Natural killer cell (primary cell): ENCODE data around the gene UBXN1. TPM values are rescaled to one million over a fixed set of nuclear protein-coding genes. Genes with fewer than 3 reads are reported as not detected.

ENCODE experiments used
- ATAC-seq, 3 donors: fragments of 150-1000 bp in 2 of 3; fragments of 200-7000 bp in 1 of 3; cut with Tn5 transposase; 1 replicate in 1 of 3; 2 replicates in 2 of 3; pipeline ENCODE4 v1.10.0; 2021; ENCODE audit warnings: mild to moderate bottlenecking in 2 of 3, moderate library complexity in 2 of 3
- DNase-seq, 2 donors: peaks; one replicate each; pipeline versions ENCODE4 v3.0.0 to v3.0.0-alpha.2; 2013 to 2021; ENCODE audit warnings: mixed read lengths in 1 of 2
- H3K27ac ChIP-seq: one replicate; pipeline ENCODE4 v1.5.1; 2013; ENCODE audit warnings: mild to moderate bottlenecking, low read length
- H3K27me3 ChIP-seq: one replicate; pipeline ENCODE4 v1.6.1; 2013; ENCODE audit warnings: low read length; ENCODE audit not compliant: control insufficient read depth, insufficient read depth
- H3K36me3 ChIP-seq: one replicate; pipeline ENCODE4 v1.6.1; 2013; ENCODE audit warnings: low read length; ENCODE audit not compliant: control insufficient read depth, insufficient read depth
- H3K4me1 ChIP-seq: one replicate; pipeline ENCODE4 v1.6.1; 2013; ENCODE audit warnings: low read length; ENCODE audit not compliant: control insufficient read depth, insufficient read depth
- H3K4me3 ChIP-seq: one replicate; pipeline ENCODE4 v1.5.1; 2013; ENCODE audit warnings: low read length
- H3K9me3 ChIP-seq: one replicate; pipeline ENCODE4 v1.6.1; 2013; ENCODE audit warnings: low read length; ENCODE audit not compliant: control insufficient read depth, insufficient read depth
- H3K27ac Mint-ChIP-seq, 2 donors: one replicate each; pipeline ENCODE4 v1.8.0; 2022; ENCODE audit warnings: mild to moderate bottlenecking in 2 of 2, mixed read lengths in 2 of 2, moderate library complexity in 1 of 2
- H3K27me3 Mint-ChIP-seq, 2 donors: one replicate each; pipeline ENCODE4 v1.8.0; 2022; ENCODE audit warnings: low read depth in 2 of 2, mixed read lengths in 2 of 2
- H3K36me3 Mint-ChIP-seq: one replicate; pipeline ENCODE4 v1.8.0; 2022; ENCODE audit warnings: mixed read lengths
- H3K4me1 Mint-ChIP-seq, 2 donors: one replicate each; pipeline ENCODE4 v1.8.0; 2022; ENCODE audit warnings: mixed read lengths in 2 of 2
- H3K4me3 Mint-ChIP-seq: one replicate; pipeline ENCODE4 v1.8.0; 2022; ENCODE audit warnings: mild to moderate bottlenecking, moderate library complexity, mixed read lengths
- H3K9me3 Mint-ChIP-seq, 2 donors: one replicate each; pipeline ENCODE4 v1.8.0; 2022; ENCODE audit warnings: mixed read lengths in 2 of 2
- WGBS: methylation state at CpG from one replicate; pipeline ENCODE4 v1.1.7; 2013; ENCODE audit warnings: missing lambda C conversion rate; ENCODE audit not compliant: insufficient coverage; 5-methylcytosine and 5-hydroxymethylcytosine counted together
- intact Hi-C: fragments of 100-400 bp; cut with micrococcal nuclease; formaldehyde crosslinking; loops from one replicate; pipeline ENCODE4 v1.14.2; 2022
- total RNA-seq, 4 donors: library from RNA; stranded (reverse); fragments of 120-200 nt in 1 of 4; gene quantifications; one replicate each; pipeline versions ENCODE4 v1.2.3 to v1.2.4, GENCODE V29; 2013 to 2022
- TF ChIP-seq, protein P1 (sequence below): fragments of 200-600 bp; IDR thresholded peaks from one replicate; pipeline ENCODE4 v1.8.0; 2022; ENCODE audit warnings: antibody characterized with exemption

Gene UBXN1
- total RNA-seq, 3 donors from 2014 or later (not counting 1 experiment from before 2014, with no cell fraction given) = 179 to 238 (median 238) TPM

DNA sequence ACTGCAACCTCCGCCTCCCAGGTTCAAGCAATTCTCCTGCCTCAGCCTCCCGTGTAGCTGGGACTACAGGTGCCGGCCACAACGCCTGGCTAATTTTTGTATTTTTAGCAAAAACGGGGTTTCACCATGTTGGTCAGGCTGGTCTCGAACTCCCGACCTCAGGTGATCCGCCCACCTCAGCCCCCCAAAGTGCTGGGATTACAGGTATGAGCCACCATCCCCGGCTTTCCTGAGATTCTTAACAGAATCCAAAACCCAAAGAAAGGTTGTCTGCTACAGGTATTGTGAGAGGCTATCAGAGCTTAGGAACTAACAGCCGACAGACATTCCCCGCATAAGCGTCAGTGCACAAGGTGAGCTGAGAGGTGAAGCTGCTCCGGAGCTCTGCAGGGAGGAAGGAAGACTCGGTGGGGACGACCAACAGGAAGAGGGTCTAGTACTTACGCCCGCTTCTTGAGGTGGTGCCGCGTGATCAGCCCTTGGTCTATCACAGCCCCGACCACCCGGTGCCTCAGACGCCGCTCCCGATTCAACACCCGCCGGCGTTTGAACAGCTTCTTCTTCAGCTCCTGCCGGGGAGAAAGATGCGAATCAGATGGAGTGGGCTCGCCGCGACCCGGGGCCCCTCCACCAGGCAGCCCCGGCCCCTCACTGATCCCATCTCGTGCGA lies 14.3 kb downstream of the UBXN1 start:
- H3K9me3 Mint-ChIP-seq = no peaks in the 10 kb centered on the region
- TF ChIP-seq, protein P1, sequence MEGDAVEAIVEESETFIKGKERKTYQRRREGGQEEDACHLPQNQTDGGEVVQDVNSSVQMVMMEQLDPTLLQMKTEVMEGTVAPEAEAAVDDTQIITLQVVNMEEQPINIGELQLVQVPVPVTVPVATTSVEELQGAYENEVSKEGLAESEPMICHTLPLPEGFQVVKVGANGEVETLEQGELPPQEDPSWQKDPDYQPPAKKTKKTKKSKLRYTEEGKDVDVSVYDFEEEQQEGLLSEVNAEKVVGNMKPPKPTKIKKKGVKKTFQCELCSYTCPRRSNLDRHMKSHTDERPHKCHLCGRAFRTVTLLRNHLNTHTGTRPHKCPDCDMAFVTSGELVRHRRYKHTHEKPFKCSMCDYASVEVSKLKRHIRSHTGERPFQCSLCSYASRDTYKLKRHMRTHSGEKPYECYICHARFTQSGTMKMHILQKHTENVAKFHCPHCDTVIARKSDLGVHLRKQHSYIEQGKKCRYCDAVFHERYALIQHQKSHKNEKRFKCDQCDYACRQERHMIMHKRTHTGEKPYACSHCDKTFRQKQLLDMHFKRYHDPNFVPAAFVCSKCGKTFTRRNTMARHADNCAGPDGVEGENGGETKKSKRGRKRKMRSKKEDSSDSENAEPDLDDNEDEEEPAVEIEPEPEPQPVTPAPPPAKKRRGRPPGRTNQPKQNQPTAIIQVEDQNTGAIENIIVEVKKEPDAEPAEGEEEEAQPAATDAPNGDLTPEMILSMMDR = no peak
- no peaks in the 10 kb centered on the region for H3K36me3 Mint-ChIP-seq
- H3K4me1 Mint-ChIP-seq = peaks cover 6 to 28% of the 10 kb centered on the region in 2 donors
- WGBS = 2% methylated on average over 36 of the region's 36 CpGs
- peak overlapping the region; percentile 87 to 95 for H3K27ac Mint-ChIP-seq
- ATAC-seq (peak; percentile 33 to 45 (median 35)), DNase-seq (peak in 1 of 2 donors; percentile 78)
- peak overlapping the region; percentile 87 for H3K4me3 ChIP-seq
- H3K27me3 ChIP-seq = no peaks in the 10 kb centered on the region
- intact Hi-C loops = loop anchor here (1.0 to 5.0 kb wide), 5 partner anchors 15 to 74 kb away; partner anchors contain the start of genes EML3, GANAB, HNRNPUL2 and ROM1
- H3K36me3 ChIP-seq = peaks cover 14% of the 10 kb centered on the region
- peaks cover 28% of the 10 kb centered on the region for H3K4me1 ChIP-seq
- no peaks in the 10 kb centered on the region for H3K27me3 Mint-ChIP-seq
- H3K4me3 Mint-ChIP-seq = peak overlapping the region; percentile 96
- H3K27ac ChIP-seq = peak overlapping the region; percentile 80
- no peaks in the 10 kb centered on the region for H3K9me3 ChIP-seq

GRCh38 chr11:62656796-62657429 lies 22.0 kb downstream of the UBXN1 start:
- DNase-seq (no peak), ATAC-seq (no peak)
- H3K4me3 ChIP-seq = no peak overlapping the region
- TF ChIP-seq, protein P1 = no peak
- H3K36me3 ChIP-seq = no peaks in the 10 kb centered on the region
- 59% methylated on average over 5 of the region's 5 CpGs for WGBS
- Mint-ChIP-seq H3K27me3 (peaks cover 0 to 3% of the 10 kb centered on the region in 2 donors), H3K4me1 (peaks cover 15% of the 10 kb centered on the region in 2 donors), H3K27ac (no peak overlapping the region), H3K36me3 (no peaks in the 10 kb centered on the region), H3K9me3 (no peaks in the 10 kb centered on the region), H3K4me3 (peak overlapping the region; percentile 31)
- no peaks in the 10 kb centered on the region for H3K27me3 ChIP-seq
- H3K27ac ChIP-seq = no peak overlapping the region
- no peaks in the 10 kb centered on the region for H3K9me3 ChIP-seq
- peaks cover 14% of the 10 kb centered on the region for H3K4me1 ChIP-seq
- intact Hi-C loops = no loop called here

GRCh38 chr11:62654297-62654696 lies 24.6 kb downstream of the UBXN1 start:
- Histone ChIP-seq H3K27me3 (no peaks in the 10 kb centered on the region), H3K27ac (no peak overlapping the region), H3K4me3 (no peak overlapping the region), H3K36me3 (peaks cover 6% of the 10 kb centered on the region), H3K9me3 (no peaks in the 10 kb centered on the region), H3K4me1 (peaks cover 22% of the 10 kb centered on the region)
- ATAC-seq = no peak
- WGBS = 94% methylated on average over 7 of the region's 11 CpGs
- H3K27me3 Mint-ChIP-seq = peaks cover 0 to 3% of the 10 kb centered on the region in 2 donors
- H3K27ac Mint-ChIP-seq = peak overlapping the region; percentile 98 to 99
- H3K4me3 Mint-ChIP-seq = peak overlapping the region; percentile 52
- TF ChIP-seq, protein P1 = no peak
- peaks cover 15 to 17% of the 10 kb centered on the region in 2 donors for H3K4me1 Mint-ChIP-seq
- no peaks in the 10 kb centered on the region for H3K9me3 Mint-ChIP-seq
- peak in 1 of 2 donors; percentile 5 for DNase-seq
- H3K36me3 Mint-ChIP-seq = no peaks in the 10 kb centered on the region
- intact Hi-C loops = no loop called here
